K562 (cell line): Measurements from ENCODE around the gene COL23A1. TPM values are rescaled to one million over a fixed set of nuclear protein-coding genes. Genes with fewer than 3 reads are reported as not detected.
A peak's percentile ranks its signal among the peaks of the same experiment; 100 is the strongest.

Experiments used
- ATAC-seq: fragments of 200-7000 bp; cut with Tn5 transposase; 3 replicates; pipeline ENCODE4 v1.9.1; 2020; ENCODE audit warnings: moderate library complexity
- BruUV-seq: library from RNA; stranded (reverse); fragments of 400-500 nt; replicated peaks from 2 replicates; lab custom pipeline; 2021; lab: Mats Ljungman, UMichigan
- CTCF ChIA-PET: fragments of 300-600 bp; formaldehyde crosslinking; extraction: SDS; loops from one replicate; lab custom pipeline; 2021; ENCODE audit warnings: low intra/inter-chr PET ratio; lab: Yijun Ruan, JAX
- POLR2A ChIA-PET: fragments of 300-600, 350-650 bp; sonication (Branson Sonifier 250); formaldehyde crosslinking; extraction: SDS; loops from one replicate; lab custom pipeline; 2021; ENCODE audit warnings: antibody characterized with exemption, inconsistent platforms; lab: Yijun Ruan, JAX
- DNase-seq, 4 experiments: peaks; one replicate each; pipeline versions ENCODE4 v3.0.0 to v3.0.0-alpha.2; 2011 to 2018; ENCODE audit warnings: low spot score in 3 of 4, mixed read lengths in 3 of 4; ENCODE audit errors: extremely low read depth in 1 of 4
- FAIRE-seq: peaks from 2 replicates; lab custom pipeline; 2011; peaks lifted over from hg19 to GRCh38; lab: Jason Lieb, UNC
- H2AFZ ChIP-seq: 2 replicates; pipeline ENCODE4 v1.6.0; 2011; ENCODE audit warnings: low read depth, low read length, control low read depth, inconsistent platforms
- H3K27ac ChIP-seq: fragments of 200-600 bp; 3 replicates; pipeline ENCODE4 v1.8.0; 2011; ENCODE audit warnings: low read depth, mild to moderate bottlenecking, control low read depth, inconsistent platforms, low read length, moderate library complexity, mixed read lengths; ENCODE audit errors: extremely low read depth
- H3K27me3 ChIP-seq, 2 experiments: fragments of 300-600 bp in 1 of 2; 2 replicates in 1 of 2; 3 replicates in 1 of 2; pipeline versions ENCODE4 v1.6.0 to v1.8.0; 2011; ENCODE audit warnings: inconsistent platforms in 2 of 2, low read length in 2 of 2, mild to moderate bottlenecking in 1 of 2, mixed read lengths in 1 of 2, moderate library complexity in 1 of 2; ENCODE audit not compliant: control insufficient read depth in 2 of 2, insufficient read depth in 2 of 2
- H3K36me3 ChIP-seq: fragments of 300-600 bp; 3 replicates; pipeline ENCODE4 v1.8.0; 2011; ENCODE audit warnings: mild to moderate bottlenecking, low read length, inconsistent platforms; ENCODE audit not compliant: control insufficient read depth, insufficient read depth
- H3K4me1 ChIP-seq, 2 experiments: fragments of 200-600 bp in 1 of 2; replicated peaks in 1 of 2; 2 replicates in 1 of 2; 3 replicates in 1 of 2; pipeline versions ENCODE4 v1.5.1 to v1.8.0; 2011; ENCODE audit warnings: inconsistent platforms in 2 of 2, low read length in 2 of 2, mild to moderate bottlenecking in 1 of 2, mixed read lengths in 1 of 2, moderate library complexity in 1 of 2; ENCODE audit not compliant: control insufficient read depth in 2 of 2, insufficient read depth in 2 of 2
- H3K4me2 ChIP-seq: 2 replicates; pipeline ENCODE4 v1.6.1; 2011; ENCODE audit warnings: low read length, control low read depth, inconsistent platforms, mixed read lengths; ENCODE audit not compliant: insufficient read depth
- H3K4me3 ChIP-seq: fragments of 200-600 bp; sonication (generic), shearing (Covaris generic); 2 replicates; pipeline ENCODE4 v1.5.1; 2016; ENCODE audit warnings: control low read depth, inconsistent platforms
- H3K79me2 ChIP-seq: fragments of 200-600 bp; 3 replicates; pipeline ENCODE4 v1.8.0; 2011; ENCODE audit warnings: low read length, inconsistent platforms; ENCODE audit not compliant: control insufficient read depth, insufficient read depth
- H3K9ac ChIP-seq, 2 experiments: 2 replicates each; pipeline versions ENCODE4 v1.6.0 to v1.6.1; 2011; ENCODE audit warnings: low read depth in 2 of 2, low read length in 2 of 2, control low read depth in 1 of 2, inconsistent platforms in 1 of 2, mild to moderate bottlenecking in 1 of 2, mixed read lengths in 1 of 2; ENCODE audit not compliant: insufficient read depth in 1 of 2
- H3K9me1 ChIP-seq: one replicate; pipeline ENCODE4 v1.6.0; 2011; ENCODE audit warnings: inconsistent platforms, mild to moderate bottlenecking, low read length, moderate library complexity; ENCODE audit not compliant: control insufficient read depth, insufficient read depth
- H3K9me3 ChIP-seq: replicated peaks from 2 replicates; pipeline ENCODE4 v1.5.1; 2011; ENCODE audit warnings: low read depth, low read length, inconsistent platforms; ENCODE audit not compliant: control insufficient read depth, insufficient read depth
- H4K20me1 ChIP-seq: replicated peaks from 2 replicates; pipeline ENCODE4 v1.6.1; 2011; ENCODE audit warnings: low read length, inconsistent platforms, mixed read lengths; ENCODE audit not compliant: control insufficient read depth, insufficient read depth
- E2F3 ChIP-seq: fragments of 250-450 bp; sonication (Bioruptor Pico); IDR thresholded peaks from 2 replicates; pipeline ENCODE4 v1.4.0; 2020; ENCODE audit warnings: mild to moderate bottlenecking
- RFX5 ChIP-seq: IDR thresholded peaks from 2 replicates; pipeline ENCODE4 v1.6.1; 2011; ENCODE audit warnings: low read depth, mild to moderate bottlenecking, improper control_type of control experiment, low read length
- UBTF ChIP-seq, 2 experiments: IDR thresholded peaks; 2 replicates each; pipeline ENCODE4 v1.6.1; 2012; ENCODE audit warnings: improper control_type of control experiment in 2 of 2, low read depth in 2 of 2, low read length in 2 of 2, borderline replicate concordance in 1 of 2
- USF1 ChIP-seq: sonication (generic); formaldehyde crosslinking; IDR thresholded peaks from 2 replicates; pipeline ENCODE4 v1.9.0; 2022; ENCODE audit warnings: mild to moderate bottlenecking, missing genetic modification reagents
- ZMIZ1 ChIP-seq, 2 experiments: fragments of 150-350 bp in 1 of 2; IDR thresholded peaks; 2 replicates each; pipeline ENCODE4 v1.6.1; 2012 to 2016; ENCODE audit warnings: low read depth in 2 of 2, low read length in 2 of 2, mild to moderate bottlenecking in 1 of 2, moderate library complexity in 1 of 2
- ZNF324 ChIP-seq: fragments of 250-450 bp; sonication (Bioruptor Pico); IDR thresholded peaks from 2 replicates; pipeline ENCODE4 v1.4.0; 2020; ENCODE audit warnings: mild to moderate bottlenecking
- ZNF512 ChIP-seq: IDR thresholded peaks from 2 replicates; pipeline ENCODE4 v1.6.1; 2016; ENCODE audit warnings: missing genetic modification characterization, missing compliant biosample characterization
- ZZZ3 ChIP-seq: fragments of 450-650 bp; IDR thresholded peaks from 2 replicates; pipeline ENCODE4 v1.6.1; 2016; ENCODE audit warnings: antibody characterized with exemption, mild to moderate bottlenecking, moderate library complexity
- WGBS: fragments of 100-300 bp; shearing (Covaris generic); methylation state at CpG from one replicate; pipeline ENCODE4 v1.1.6; 2016; ENCODE audit warnings: low coverage, mixed read lengths; ENCODE audit not compliant: insufficient coverage; ENCODE audit errors: missing lambda C conversion rate; 5-methylcytosine and 5-hydroxymethylcytosine counted together
- in situ Hi-C: fragments of 300-500 bp; cut with MboI; formaldehyde crosslinking; loops from 4 replicates; pipeline ENCODE4 v1.15.0; 2018; ENCODE audit warnings: inconsistent platforms, mixed read lengths
- intact Hi-C: fragments of 100-400 bp; cut with micrococcal nuclease; formaldehyde crosslinking; loops from 2 replicates; pipeline ENCODE4 v1.14.2; 2022
- polyA plus RNA-seq, 8 experiments: library from polyadenylated mRNA; depleted of rRNA in 4 of 8; stranded (reverse) in 5 of 8; unstranded in 3 of 8; fragments of >200 nt; fragmentation: Nextera tagmentation in 2 of 8; fragmentation: Illumina TruSeq in 1 of 8; extraction: Ambion mirVana in 2 of 8; extraction: Trizol in 1 of 8; gene quantifications; 2 replicates each; pipeline versions ENCODE4 v1.2.1 to v1.2.3, GENCODE V29; 2011 to 2014; ENCODE audit warnings: inconsistent platforms in 1 of 8, missing spikeins in 1 of 8
- total RNA-seq, 7 experiments: library from RNA; depleted of rRNA in 6 of 7; stranded (reverse); fragments of >200 nt in 6 of 7; fragmentation: Illumina TruSeq in 2 of 7; extraction: Trizol in 2 of 7; gene quantifications; 2 replicates each; pipeline versions ENCODE4 v1.2.1 to v1.2.3, GENCODE V29; 2011 to 2021; ENCODE audit warnings: low replicate concordance in 1 of 7

COL23A1 gene
- total and polyA plus RNA-seq, 9 of the 15 experiments (the other 6 are each of a cell fraction or from before 2014, with no cell fraction given), result 0.09 TPM; not detected in 8

GRCh38 chr5:178490935-178491652 lies 99.1 kb downstream of the COL23A1 start:
- Histone ChIP-seq H3K27ac (no peak overlapping the region), H3K9ac (no peak overlapping the region), H3K9me1 (no peaks in the 10 kb centered on the region), H3K79me2 (no peaks in the 10 kb centered on the region), H3K9me3 (no peaks in the 10 kb centered on the region), H3K4me2 (no peak overlapping the region), H3K36me3 (no peaks in the 10 kb centered on the region), H3K4me3 (no peak overlapping the region), H3K27me3 (peaks cover 23 to 67% of the 10 kb centered on the region in 2 experiments; a peak in 4 of 5 replicates), H4K20me1 (no peaks in the 10 kb centered on the region), H2AFZ (0 out of 2 replicates have a peak overlapping the region, but pooled peaks have one; percentile 52), H3K4me1 (no peaks in the 10 kb centered on the region)
- FAIRE-seq (no peak), ATAC-seq (0 out of 3 replicates have a peak, but pooled peaks have one; percentile 26), DNase-seq (no peak)
- CTCF ChIA-PET, result no interaction called here
- intact Hi-C loops (no loop called here), in situ Hi-C loops (no loop called here)
- BruUV-seq, result no TSS peak
- TF ChIP-seq ZNF324 (CRISPR knock-in tag) (no peak), E2F3 (CRISPR knock-in tag) (no peak), ZMIZ1 (IDR thresholded peaks at IDR 0.05; ENCODE audit: low read depth in 2 of 2, low read length in 2 of 2) (no peak), ZNF512 (tag) (peak; percentile 68), RFX5 (no peak), USF1 (CRISPR knock-in tag) (0 out of 2 replicates have a peak, but pooled peaks have one; percentile 25), ZZZ3 (no peak), UBTF (IDR thresholded peaks at IDR 0.05; ENCODE audit: borderline replicate concordance in 1 of 2, low read depth in 2 of 2, low read length in 2 of 2) (no peak)
- POLR2A ChIA-PET, result interaction anchor here (1.0 to 1.6 kb wide), 2 partner anchors 23 to 52 kb away, joined by 3 to 5 read pairs; no protein-coding TSS in a partner anchor
- 8% methylated on average over 8 of the region's 11 CpGs for WGBS
